Measurements from ENCODE around the gene KCNQ4.

Gene KCNQ4

GRCh38 chr1:40783001-40783905 is at the start of gene KCNQ4:
Gene KCNQ4 (plus strand): TSS chr1:40783787. CDS start chr1:40784094, 307 bp downstream.
- no peak for DNase-seq (ENCODE audit: low spot score)

GRCh38 chr1:40734882-40735628 is 48.5 kb upstream of the KCNQ4 start:
- no peak for DNase-seq (ENCODE audit: low spot score)

GRCh38 chr1:40736085-40736531 is 47.5 kb upstream of the KCNQ4 start:
- DNase-seq (ENCODE audit: low spot score) = peak; percentile 16

- no peak for DNase-seq (ENCODE audit: low spot score)
Observed at GRCh38 chr1:40738831-40739230, 44.8 kb upstream of the KCNQ4 start.

GRCh38 chr1:40739455-40740008 is 44.1 kb upstream of the KCNQ4 start:
- DNase-seq (ENCODE audit: low spot score) = no peak

- DNase-seq (ENCODE audit: low spot score) = no peak
Observed at GRCh38 chr1:40740039-40740996, 43.3 kb upstream of the KCNQ4 start.

GRCh38 chr1:40740997-40741736 is 42.4 kb upstream of the KCNQ4 start:
- DNase-seq (ENCODE audit: low spot score) = no peak

GRCh38 chr1:40742363-40743061 is 41.1 kb upstream of the KCNQ4 start:
- no peak for DNase-seq (ENCODE audit: low spot score)

GRCh38 chr1:40743452-40743851 is 40.1 kb upstream of the KCNQ4 start:
- no peak for DNase-seq (ENCODE audit: low spot score)

GRCh38 chr1:40743860-40744259 is 39.7 kb upstream of the KCNQ4 start:
- DNase-seq (ENCODE audit: low spot score) = no peak

GRCh38 chr1:40745176-40745575 is 38.4 kb upstream of the KCNQ4 start:
- no peak for DNase-seq (ENCODE audit: low spot score)

GRCh38 chr1:40746344-40747090 is 37.1 kb upstream of the KCNQ4 start:
- DNase-seq (ENCODE audit: low spot score) = no peak

GRCh38 chr1:40748841-40749718 is 34.5 kb upstream of the KCNQ4 start:
- DNase-seq (ENCODE audit: low spot score) = no peak

GRCh38 chr1:40749817-40750216 is 33.8 kb upstream of the KCNQ4 start:
- DNase-seq (ENCODE audit: low spot score) = no peak

- DNase-seq (ENCODE audit: low spot score) = no peak
Observed at GRCh38 chr1:40750451-40750908, 33.1 kb upstream of the KCNQ4 start.

- no peak for DNase-seq (ENCODE audit: low spot score)
Observed at GRCh38 chr1:40751802-40752201, 31.8 kb upstream of the KCNQ4 start.

GRCh38 chr1:40753142-40753882 is 30.3 kb upstream of the KCNQ4 start:
- no peak for DNase-seq (ENCODE audit: low spot score)

GRCh38 chr1:40754201-40754600 is 29.4 kb upstream of the KCNQ4 start:
- DNase-seq (ENCODE audit: low spot score) = no peak
